Measurements from ENCODE around the gene DHODH.
"Not testable (repeated sequence)": the region's sequence is repeated elsewhere in the genome, so short reads cannot be mapped to it uniquely, and the experiment has no call there.

DHODH gene

DNA sequence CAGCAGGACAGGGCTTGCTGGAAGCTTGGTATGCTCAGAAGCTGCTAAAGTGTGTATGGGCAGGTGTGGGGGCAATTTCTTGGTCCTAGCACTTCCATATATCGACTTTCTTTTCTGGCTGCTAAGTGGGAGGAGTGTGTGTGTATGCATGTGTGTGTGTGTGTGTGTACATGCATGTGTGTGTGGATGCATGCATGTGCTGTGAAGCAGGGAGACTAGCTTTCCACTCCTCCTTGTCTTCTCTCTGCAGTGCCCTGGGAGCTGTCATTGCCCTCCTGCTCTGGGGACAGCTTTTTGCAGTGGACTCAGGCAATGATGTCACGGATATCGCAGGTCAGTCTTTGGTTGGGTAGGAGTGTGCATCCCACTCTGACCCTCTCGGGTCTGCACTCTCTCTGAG lies 47.4 kb downstream of the DHODH start:
- no peak overlapping the region for H3K27ac ChIP-seq
- TF ChIP-seq CTCF (IDR thresholded peaks at IDR 0.05), result no peak
- TF ChIP-seq ZFX (IDR thresholded peaks at IDR 0.05; ENCODE audit: borderline replicate concordance), result no peak

DNA sequence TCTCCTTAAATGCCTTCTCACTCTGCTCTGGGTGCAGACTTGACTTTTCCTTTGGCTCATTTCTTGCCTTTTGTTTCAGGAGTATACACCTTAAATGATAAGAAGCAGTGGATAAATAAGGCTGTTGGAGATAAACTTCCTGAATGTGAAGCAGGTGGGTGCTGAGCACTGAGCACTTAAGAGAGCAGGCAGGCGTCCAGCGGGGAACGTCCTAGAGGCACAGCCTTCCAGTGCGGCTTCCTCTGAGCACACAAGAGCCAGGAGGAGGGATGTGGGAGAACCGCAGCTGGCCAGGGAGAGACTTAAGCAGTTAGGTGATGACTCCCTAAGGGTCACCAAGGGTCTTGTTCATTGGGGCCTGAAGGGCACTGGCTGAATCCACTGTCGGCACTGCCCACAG lies 48.8 kb downstream of the DHODH start:
- H3K27ac ChIP-seq, result not testable (repeated sequence)

GRCh38 chr16:72059060-72059459 lies 50.5 kb downstream of the DHODH start:
- H3K27ac ChIP-seq, result not testable (repeated sequence)

DNA sequence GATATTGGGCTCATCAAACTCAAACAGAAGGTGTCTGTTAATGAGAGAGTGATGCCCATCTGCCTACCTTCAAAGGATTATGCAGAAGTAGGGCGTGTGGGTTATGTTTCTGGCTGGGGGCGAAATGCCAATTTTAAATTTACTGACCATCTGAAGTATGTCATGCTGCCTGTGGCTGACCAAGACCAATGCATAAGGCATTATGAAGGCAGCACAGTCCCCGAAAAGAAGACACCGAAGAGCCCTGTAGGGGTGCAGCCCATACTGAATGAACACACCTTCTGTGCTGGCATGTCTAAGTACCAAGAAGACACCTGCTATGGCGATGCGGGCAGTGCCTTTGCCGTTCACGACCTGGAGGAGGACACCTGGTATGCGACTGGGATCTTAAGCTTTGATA lies 51.9 kb downstream of the DHODH start:
- TF ChIP-seq ZFX (IDR thresholded peaks at IDR 0.05; ENCODE audit: borderline replicate concordance), result no peak
- no peak for TF ChIP-seq CTCF (IDR thresholded peaks at IDR 0.05)
- H3K27ac ChIP-seq, result no peak overlapping the region

GRCh38 chr16:72061564-72061963 lies 53.0 kb downstream of the DHODH start:
- TF ChIP-seq CTCF (IDR thresholded peaks at IDR 0.05), result no peak
- no peak for TF ChIP-seq ZFX (IDR thresholded peaks at IDR 0.05; ENCODE audit: borderline replicate concordance)
- H3K27ac ChIP-seq, result no peak overlapping the region

DNA sequence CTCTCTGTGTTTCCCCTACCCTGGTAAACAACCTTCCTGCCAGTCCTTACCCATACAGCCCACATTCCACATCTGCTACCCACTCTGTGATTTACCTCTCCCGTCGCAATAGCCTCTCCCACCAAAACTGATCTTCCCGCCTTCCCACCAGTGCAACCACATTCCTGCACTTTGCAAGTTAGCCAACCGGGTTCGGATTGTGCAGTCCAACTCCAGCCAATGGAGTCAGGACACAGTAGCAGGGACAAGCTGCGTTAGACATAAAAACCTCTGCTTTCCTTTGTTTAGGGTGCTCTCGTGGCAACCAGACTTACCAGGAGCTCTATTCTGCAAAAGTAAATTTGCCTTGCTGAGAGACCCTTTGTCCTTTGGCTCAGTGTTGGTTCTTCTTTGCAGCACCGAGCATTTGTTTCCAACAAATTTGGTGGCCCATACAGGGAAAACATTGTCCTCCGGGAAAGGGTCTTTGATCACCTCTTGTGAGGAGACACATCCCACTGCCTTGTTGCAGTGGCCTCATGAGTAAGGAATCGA lies 55.9 kb downstream of the DHODH start:
- H3K27ac ChIP-seq, result no peak overlapping the region
- TF ChIP-seq ZFX (IDR thresholded peaks at IDR 0.05; ENCODE audit: borderline replicate concordance), result no peak
- TF ChIP-seq CTCF (IDR thresholded peaks at IDR 0.05), result no peak

DNA sequence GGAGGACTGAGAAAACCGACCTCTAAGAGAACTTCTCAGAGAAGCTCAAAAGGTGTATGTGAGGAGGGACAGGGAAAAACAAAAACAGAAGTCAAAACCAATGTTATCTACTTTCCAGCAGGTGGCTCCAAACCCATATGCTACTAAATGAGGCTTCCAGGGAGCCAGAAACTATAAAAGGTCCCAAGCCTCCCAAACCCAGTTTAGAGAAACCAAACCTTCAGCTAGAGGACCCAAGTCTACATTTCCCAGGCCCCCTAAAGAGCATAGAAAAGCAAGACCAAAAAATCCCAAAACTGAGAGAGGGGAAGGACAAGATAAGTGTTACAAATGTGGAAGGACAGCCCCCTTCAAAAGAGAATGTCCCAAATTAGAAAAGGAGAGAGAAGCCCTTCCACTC lies 58.2 kb downstream of the DHODH start:
- no peak for TF ChIP-seq ZFX (IDR thresholded peaks at IDR 0.05; ENCODE audit: borderline replicate concordance)
- peak; percentile 77 for TF ChIP-seq CTCF (IDR thresholded peaks at IDR 0.05)
- no peak overlapping the region for H3K27ac ChIP-seq

GRCh38 chr16:72068930-72069329 lies 60.4 kb downstream of the DHODH start:
- TF ChIP-seq ZFX (IDR thresholded peaks at IDR 0.05; ENCODE audit: borderline replicate concordance), result no peak
- no peak for TF ChIP-seq CTCF (IDR thresholded peaks at IDR 0.05)
- no peak overlapping the region for H3K27ac ChIP-seq
